Right lung (tissue), 5 donors: ENCODE measurements around the gene RASSF7. TPM values are rescaled to one million over a fixed set of nuclear protein-coding genes. Genes with fewer than 3 reads are reported as not detected.

ENCODE experiments used
- DNase-seq, 2 donors: peaks; one replicate each; pipeline ENCODE4 v3.0.0-alpha.2; 2013
- polyA plus RNA-seq, 5 donors: library from polyadenylated mRNA; unstranded; fragments of 120-200 nt; gene quantifications; one replicate each; pipeline versions ENCODE4 v1.2.1 to v1.2.3, GENCODE V29; 2013; ENCODE audit warnings: inconsistent platforms in 1 of 5, low replicate concordance in 1 of 5; ENCODE audit not compliant: insufficient read length in 5 of 5, insufficient read depth in 1 of 5

Gene RASSF7
- polyA plus RNA-seq, 5 donors, result 16.5 to 41.2 (median 27.6) TPM

GRCh38 chr11:550021-550745, 10.6 kb upstream of the RASSF7 start:
- DNase-seq, result no peak

- DNase-seq, result no peak
Observed at GRCh38 chr11:550746-551085, 10.1 kb upstream of the RASSF7 start.

GRCh38 chr11:551131-551530, 9.6 kb upstream of the RASSF7 start:
- no peak for DNase-seq

GRCh38 chr11:551596-551995, 9.2 kb upstream of the RASSF7 start:
- DNase-seq, result no peak

GRCh38 chr11:553083-553987, 7.4 kb upstream of the RASSF7 start:
- DNase-seq, result no peak

GRCh38 chr11:553988-554340, 6.8 kb upstream of the RASSF7 start:
- DNase-seq, result no peak

- DNase-seq, result no peak
Observed at GRCh38 chr11:554428-555226, 6.1 kb upstream of the RASSF7 start.

GRCh38 chr11:555227-555779, 5.5 kb upstream of the RASSF7 start:
- no peak for DNase-seq

GRCh38 chr11:555780-556661, 4.7 kb upstream of the RASSF7 start:
- no peak for DNase-seq

- no peak for DNase-seq
Observed at GRCh38 chr11:556662-557256, 4.0 kb upstream of the RASSF7 start.

- no peak for DNase-seq
Observed at GRCh38 chr11:557328-558132, 3.2 kb upstream of the RASSF7 start.

- DNase-seq, result no peak
Observed at GRCh38 chr11:558503-558902, 2.3 kb upstream of the RASSF7 start.

- no peak for DNase-seq
Observed at GRCh38 chr11:559020-559620, 1.6 kb upstream of the RASSF7 start.

- no peak for DNase-seq
Observed at GRCh38 chr11:559712-560304, 962 bp upstream of the RASSF7 start.

- DNase-seq, result peak in 1 of 2 donors; percentile 51
Observed at GRCh38 chr11:561148-562003, 606 bp downstream of the RASSF7 start.

GRCh38 chr11:562046-562645, 1.4 kb downstream of the RASSF7 start:
- no peak for DNase-seq

- DNase-seq, result no peak
Observed at GRCh38 chr11:563066-563811, 2.5 kb downstream of the RASSF7 start.
